Measurements from ENCODE around the gene PTRH1.

The PTRH1 gene

DNA sequence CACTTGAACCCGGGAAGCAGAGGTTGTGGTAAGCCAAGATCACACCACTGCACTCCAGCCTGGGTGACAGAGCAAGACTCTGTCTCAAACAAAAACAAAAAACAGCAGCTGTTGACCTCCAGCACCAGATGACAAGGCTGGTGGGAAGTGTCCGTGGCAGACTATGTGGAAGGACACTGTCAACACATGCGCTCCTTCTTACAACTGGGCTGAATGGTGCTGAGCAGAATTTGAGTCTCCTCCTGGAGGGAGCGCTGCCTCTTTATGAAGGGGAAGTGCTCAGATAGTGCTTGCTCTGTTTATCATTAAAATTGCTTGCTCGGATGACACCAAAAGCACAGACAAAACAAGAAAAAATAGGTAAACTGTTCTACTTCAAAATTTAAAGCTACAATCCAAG, 17.9 kb downstream of the PTRH1 start:
- DNase-seq (ENCODE audit: low read depth, low spot score), result no peak

DNA sequence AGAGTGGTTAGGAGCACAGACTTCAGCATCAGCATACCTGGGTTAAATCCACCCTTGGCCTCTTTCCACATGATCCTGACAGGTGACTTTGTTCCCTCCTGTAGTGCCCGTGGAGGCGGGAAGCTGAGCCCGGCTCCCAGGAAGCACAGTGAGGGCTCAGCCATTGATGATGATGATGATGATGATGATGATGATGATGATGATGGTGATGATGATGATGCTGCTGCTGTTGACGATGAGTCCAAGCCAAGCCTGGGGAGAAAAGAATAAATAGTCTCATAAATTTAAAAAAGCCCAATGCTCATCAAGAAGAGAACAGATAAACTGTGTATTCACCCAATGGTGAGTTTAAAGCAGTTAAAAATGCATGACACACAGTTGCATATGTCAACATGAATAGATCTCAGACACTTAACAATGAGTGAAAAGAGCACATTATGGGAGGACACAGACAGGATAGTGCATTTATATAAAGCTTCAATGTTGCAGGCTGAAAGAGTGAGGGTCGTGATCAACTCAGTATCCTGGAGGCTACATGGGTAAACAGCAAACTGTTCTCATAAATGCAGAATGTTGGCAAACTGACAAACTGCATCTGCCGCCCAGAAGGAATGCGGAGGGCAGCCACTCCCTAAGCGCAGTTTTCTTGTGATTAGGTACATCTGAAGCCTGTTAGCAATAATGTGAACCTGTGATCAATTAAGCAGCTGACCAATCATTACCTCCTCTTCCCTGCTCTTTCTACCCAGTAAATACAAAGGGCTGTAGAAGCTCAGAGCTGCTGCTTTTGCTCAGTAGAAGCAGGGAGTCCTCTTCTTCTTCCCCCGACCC, 20.4 kb downstream of the PTRH1 start:
- no peak for DNase-seq (ENCODE audit: low read depth, low spot score)

DNA sequence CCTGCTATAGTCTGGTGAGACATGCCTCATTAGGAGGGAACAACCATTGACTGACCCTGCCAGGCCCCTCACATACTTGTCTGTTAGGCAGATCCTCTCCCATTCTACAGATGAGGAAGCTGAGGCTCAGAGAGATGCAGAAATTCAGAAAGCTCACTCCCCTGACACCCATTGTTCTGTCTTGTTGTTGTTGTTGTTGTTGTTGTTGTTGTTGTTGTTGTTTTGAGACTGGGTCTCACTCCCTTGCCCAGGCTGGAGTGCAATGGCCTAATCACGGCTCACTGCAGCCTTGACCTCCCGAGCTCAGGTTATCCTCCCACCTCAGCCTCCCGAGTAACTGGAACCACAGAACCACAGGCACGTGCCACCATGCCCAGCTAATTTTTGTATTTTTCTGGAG, 21.8 kb downstream of the PTRH1 start:
- no peak for DNase-seq (ENCODE audit: low read depth, low spot score)

DNA sequence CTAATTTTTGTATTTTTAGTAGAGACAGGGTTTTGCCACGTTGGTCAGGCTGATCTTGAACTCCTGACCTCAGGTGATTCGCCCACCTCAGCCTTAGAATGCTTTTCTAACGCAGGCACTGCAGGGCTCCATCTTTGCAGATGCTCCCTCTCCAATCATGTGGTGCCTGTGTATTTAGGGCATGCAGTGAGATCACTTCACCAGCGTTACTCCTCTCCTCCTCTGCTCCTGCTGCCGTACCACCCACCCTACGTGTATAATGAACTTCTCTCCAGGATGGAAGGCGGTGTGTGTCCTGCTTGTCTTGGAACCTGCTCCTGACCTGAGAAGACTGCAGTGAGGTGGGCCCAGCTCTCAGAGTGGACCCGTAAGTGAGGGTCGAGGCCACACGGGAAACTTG, 22.3 kb downstream of the PTRH1 start:
- no peak for DNase-seq (ENCODE audit: low read depth, low spot score)

DNA sequence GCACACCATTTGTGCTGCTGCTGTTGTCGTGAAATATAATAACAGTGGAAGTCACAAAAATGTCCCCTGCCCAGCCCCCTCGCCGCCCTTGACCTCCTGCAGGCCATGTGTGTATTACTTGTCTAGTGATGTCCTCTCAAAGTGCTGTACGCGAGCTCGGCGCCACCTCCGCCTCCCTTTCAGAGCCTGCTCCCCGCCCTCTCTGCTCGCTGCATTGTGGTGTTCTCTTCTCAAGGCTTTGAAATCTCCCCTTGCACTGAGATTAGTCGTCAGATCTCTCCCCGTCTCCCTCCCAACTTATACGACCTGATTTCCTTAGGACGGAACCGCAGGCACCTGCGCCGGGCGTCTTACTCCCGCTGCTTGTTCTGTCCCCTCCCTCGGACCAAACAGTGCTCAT, 23.4 kb downstream of the PTRH1 start:
- no peak for DNase-seq (ENCODE audit: low read depth, low spot score)

DNA sequence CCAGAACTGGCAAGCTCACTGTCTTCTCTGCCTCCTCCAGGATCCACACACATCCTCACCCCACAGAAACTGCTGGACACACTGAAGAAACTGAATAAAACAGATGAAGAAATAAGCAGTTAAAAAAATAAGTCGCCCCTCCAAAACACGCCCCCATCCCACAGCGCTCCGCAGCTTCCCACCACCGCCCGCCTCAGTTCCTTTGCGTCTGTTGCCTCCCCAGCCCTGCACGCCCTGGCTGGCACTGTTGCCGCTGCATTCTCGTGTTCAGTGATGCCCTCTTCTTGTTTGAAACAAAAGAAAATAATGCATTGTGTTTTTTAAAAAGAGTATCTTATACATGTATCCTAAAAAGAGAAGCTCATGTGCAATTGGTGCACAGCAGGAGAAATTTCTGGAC, 24.7 kb downstream of the PTRH1 start:
- no peak for DNase-seq (ENCODE audit: low read depth, low spot score)

DNA sequence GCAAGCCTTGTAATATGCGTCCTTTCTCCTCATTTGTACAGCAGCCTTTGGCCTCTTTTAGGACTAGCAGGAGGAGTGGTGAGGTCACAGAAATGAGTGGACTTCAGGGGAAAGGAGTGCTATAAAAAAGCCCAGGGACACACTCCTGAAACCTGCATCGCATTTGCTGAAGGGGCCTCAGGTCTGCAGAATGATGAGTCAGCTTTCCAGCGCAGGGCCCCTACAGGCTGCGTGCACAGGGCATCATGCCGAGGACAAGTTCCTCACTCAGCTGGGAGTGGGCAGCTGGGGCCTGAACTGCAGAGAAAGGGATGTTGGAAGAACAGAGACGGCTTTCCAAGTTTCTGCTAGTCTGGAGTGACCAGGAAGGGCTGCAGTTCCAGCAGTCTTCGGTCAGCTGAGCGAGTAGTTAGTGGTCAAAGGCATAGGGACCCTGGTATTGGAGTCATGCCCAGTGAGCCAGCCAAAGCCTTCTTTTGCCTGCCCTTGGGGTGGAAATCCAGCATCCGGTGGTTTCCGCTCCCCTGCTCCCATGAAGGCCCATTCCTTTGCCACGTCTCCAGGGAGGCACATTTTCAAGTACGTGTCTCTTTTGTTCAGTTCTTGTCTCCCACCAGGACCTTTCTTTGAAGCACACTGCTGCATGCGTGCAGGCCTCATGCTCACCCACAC, 26.0 kb downstream of the PTRH1 start:
- no peak for DNase-seq (ENCODE audit: low read depth, low spot score)

DNA sequence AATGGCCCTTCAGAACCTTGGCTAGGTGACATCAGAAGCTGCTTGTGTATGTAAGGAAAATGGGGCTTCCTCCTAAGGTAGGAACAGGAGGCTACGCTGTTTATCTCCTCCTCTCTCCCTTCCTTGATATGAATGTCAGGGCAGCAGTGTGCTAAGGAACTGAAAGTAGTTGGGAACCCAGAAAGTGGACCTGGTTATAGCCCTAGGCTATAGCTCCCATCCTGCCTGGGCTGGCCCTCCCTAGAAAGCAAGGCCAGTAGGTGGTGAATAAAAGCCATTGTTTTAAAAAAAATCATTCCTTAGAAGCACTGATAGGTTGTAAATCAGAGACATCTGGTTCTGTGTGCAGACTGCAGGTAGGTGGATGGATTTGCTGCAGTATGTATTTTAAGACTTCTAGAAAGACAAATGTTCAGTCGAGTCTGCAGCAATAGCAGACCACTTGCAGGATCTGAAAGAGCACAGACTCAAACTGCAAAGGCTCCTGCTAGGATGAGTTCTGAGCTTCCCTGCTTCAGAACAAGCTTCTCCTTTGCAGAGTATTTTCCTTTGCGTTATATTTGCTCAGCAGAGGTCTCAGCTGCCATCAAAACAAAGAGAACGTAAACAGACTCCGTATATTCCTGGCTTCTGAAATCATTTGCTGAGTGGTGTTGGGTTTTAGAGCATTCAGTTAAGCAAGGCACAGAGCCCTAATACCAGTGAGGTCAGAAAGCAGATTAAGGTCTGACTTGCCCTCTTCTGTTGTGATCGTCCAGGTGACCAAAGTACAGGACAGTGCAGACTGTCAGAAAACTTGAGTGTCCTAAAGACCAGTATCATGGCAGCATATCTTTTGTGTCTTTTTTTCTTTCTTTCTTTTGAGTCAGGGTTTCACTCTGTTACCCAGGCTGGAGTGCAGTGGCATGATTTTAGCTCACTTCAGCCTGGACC, 28.7 kb downstream of the PTRH1 start:
- no peak for DNase-seq (ENCODE audit: low read depth, low spot score)

DNA sequence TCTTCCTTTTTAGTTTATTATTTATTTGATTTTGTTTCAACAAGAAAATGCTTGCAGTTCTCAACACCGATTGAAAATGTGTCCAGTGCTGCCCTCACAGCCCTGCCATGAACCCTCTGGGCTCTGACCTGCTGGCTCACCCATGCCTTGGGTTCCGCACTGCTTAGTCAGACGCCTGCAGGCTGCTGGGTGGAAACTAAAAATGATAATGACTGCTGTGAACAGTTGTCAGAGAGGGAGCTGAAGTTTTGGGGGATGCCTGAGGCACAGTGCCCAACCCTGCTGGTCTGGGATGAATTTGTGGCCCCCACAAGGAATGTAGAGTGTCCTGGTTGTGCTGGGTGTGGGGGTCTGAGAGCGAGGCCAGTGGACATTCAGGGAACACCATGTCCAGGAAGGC, 30.9 kb downstream of the PTRH1 start:
- DNase-seq (ENCODE audit: low read depth, low spot score), result peak; percentile 67

DNA sequence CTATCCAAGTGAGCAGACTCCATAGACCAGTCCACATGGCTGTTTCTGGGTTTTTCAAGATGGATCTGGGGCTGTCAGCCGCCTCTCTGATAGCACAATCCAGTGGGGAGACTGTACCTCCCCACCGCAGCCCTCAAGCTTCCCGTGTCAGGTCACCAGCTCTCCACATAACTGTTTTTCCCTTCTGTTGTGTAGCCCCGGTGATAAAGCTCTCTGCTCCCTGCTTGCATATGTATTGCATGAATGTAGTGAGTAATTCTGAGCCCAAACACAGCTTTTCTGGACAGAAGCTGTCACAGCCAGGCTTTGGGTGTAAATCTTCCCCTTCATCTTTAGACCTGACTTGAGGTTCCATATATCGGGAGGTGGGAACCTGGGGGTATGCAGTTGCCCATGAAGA, 31.7 kb downstream of the PTRH1 start:
- DNase-seq (ENCODE audit: low read depth, low spot score), result peak; percentile 45

DNA sequence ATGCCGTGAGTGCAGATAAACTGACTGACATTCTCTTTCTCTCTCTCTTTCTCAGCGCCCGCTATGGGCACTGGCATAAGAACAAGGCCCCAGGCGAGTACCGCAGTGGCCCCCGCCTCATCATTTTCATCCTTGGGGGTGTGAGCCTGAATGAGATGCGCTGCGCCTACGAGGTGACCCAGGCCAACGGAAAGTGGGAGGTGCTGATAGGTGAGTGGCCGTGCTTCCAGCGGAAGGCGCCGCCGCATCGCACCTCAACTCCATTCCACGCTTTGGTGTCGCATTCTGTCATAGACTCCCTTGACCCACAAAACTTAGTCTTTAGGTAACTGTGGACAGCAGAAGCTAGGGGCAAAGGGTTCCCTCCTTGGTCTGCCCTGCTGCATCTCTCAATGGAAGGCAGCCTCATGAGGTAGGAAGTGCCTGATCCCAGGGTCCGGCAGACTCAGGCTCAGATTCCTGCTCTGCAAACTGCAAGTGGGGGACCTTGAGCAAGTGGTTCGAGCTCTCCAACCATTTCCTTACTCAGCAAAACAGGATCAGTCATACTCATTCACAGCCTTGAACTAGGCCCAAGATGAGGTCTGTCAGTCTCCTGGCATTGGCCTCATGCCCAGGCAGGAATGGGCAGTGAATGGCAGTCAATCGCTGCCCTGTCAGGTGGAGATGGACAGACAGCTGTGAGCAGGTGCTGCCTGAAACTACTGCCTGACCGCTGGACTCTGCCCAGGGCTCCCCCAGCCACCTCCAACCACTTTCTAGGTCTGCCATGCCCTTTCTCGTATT, 32.9 kb downstream of the PTRH1 start:
- no peak for DNase-seq (ENCODE audit: low read depth, low spot score)

DNA sequence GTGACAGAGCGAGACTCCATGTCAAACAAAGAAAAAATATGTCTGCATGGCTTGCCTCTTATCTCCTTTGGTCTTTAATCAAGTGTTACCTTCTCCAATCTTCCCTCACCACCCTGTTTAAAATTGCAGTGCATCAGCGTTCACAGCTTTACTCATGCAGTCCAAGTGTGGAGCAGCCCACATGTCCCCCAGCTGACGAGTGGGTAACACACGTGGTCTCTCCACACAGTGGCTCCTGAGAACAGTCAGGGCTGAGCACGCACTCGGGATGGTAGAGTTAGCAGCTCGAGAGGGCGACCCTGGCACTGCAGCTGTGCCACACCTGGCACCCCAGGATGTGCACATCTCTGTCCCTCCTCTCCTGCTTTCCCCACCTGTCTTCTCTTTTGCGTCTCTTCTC, 34.6 kb downstream of the PTRH1 start:
- no peak for DNase-seq (ENCODE audit: low read depth, low spot score)

DNA sequence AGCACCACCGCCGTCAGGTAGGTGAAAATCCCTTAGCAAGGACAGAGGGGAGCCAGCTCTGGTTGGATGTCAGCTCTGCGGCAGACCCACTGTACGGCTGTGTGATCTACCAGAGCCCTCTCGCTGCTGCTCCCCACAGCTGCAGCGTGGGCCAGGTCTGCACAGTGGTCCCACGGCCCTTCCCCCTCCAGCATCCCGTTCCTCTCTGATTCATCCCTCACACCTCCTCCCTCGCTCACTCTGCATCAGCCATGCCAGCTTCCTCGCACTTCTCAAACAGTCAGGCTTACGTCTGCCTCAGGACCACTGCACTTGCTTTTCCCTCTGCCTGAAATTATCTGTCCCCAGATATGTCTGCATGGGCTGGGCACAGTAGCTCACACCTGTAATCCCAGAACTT, 35.2 kb downstream of the PTRH1 start:
- DNase-seq (ENCODE audit: low read depth, low spot score), result no peak

DNA sequence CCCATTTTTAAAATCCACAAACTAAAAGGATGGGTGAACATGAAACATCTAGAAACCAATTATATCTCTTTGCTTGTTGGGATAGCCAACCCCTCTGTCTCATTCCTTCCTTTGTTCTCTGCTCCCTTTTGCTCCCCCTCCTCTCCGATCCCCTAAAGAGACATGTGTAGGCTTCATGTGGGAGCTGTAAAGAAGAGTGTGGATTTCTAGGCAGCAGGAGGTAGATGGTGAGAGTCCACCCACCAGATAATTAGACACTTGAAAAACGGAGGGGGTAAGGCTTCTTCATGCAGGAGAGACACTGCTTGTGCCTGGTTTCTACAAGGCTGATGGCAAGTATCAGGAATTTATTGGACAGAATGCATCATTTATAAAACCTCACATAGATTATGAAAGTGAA, 36.0 kb downstream of the PTRH1 start:
- no peak for DNase-seq (ENCODE audit: low read depth, low spot score)

DNA sequence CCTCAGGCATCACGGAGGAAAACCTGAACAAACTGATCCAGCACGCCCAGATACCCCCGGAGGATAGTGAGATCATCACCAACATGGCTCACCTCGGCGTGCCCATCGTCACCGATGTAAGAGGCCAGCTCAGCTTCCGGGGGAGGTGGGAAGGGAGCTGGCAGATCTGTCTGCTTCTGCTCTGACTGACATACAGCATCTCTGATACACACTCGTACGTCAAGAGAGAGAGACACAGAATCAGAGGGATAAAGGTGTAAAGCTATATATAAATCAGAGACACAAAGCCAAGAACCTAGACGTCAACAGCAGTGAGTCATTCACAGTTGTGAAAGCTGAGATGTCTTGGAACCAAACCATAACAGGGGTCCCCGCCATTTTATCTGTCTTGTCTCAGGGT, 38.8 kb downstream of the PTRH1 start:
- DNase-seq (ENCODE audit: low read depth, low spot score), result no peak

DNA sequence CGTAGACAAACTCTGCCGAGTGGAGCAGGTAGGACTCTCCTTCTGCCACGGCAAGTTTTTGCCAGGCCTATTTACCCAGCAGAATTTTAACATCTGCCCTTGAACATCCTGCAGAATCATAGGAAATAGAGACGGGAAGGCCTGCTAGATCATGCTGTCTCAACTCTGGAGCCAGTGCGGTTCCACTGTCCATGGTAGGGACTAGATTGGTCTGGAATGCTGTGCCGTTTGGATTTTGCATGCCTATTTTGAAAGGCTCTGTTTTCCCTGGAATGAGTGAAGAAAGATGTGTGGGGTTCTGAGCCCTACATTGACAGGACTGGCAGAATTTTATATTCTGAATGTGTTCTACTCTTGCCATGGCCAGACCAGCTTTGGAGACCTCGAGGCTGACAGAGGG, 42.2 kb downstream of the PTRH1 start:
- no peak for DNase-seq (ENCODE audit: low read depth, low spot score)

DNA sequence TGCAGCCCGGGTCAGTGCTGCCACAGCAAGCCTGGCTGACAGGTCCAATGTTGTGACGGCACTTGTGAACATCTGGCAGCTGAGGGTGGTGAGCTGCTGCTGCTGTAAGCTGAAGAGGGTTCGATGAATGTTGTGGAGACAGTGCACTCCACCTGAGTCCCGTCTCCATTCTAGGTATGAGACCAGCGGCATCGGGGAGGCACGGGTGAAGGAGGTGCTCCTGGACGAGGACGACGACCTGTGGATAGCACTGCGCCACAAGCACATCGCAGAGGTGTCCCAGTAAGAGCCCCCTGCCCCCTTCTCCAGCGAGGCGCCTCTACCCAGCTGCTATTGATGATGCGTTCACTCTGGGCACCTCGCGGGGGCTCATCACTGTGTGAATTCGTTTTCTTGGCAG, 47.6 kb downstream of the PTRH1 start:
- no peak for DNase-seq (ENCODE audit: low read depth, low spot score)

DNA sequence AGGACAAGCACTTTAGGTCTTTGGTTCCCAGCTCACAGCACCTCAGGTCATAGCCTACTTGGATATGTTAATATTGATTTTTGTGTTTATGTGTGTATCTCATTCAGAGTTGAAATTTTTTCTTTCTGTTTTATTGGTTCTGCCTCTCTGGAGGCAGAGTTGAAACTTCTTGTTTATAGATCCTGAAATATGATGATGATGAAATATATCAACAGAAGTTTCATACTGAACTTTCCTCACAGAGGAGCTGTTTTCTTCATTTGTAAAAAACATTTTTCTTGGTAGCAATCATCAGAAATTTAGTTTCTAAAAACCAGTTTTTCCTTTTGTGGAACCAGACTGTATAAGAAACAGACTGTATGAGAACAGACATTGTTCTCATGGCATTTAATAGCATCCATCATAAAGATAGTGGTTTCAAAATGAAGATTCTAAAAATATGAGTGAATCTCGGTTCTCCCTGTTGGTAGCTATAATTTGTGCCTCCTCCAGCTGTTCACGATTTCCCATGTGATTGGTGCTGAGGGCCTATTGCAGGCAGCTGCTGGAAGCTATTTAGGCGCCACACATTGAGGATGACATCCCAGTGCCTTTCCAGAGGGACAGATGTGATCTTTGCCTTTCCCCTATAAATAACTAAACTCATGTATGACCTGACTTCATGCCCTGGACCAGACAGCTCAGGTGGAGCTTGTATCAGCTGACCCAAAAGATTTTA, 48.2 kb downstream of the PTRH1 start:
- DNase-seq (ENCODE audit: low read depth, low spot score), result no peak

DNA sequence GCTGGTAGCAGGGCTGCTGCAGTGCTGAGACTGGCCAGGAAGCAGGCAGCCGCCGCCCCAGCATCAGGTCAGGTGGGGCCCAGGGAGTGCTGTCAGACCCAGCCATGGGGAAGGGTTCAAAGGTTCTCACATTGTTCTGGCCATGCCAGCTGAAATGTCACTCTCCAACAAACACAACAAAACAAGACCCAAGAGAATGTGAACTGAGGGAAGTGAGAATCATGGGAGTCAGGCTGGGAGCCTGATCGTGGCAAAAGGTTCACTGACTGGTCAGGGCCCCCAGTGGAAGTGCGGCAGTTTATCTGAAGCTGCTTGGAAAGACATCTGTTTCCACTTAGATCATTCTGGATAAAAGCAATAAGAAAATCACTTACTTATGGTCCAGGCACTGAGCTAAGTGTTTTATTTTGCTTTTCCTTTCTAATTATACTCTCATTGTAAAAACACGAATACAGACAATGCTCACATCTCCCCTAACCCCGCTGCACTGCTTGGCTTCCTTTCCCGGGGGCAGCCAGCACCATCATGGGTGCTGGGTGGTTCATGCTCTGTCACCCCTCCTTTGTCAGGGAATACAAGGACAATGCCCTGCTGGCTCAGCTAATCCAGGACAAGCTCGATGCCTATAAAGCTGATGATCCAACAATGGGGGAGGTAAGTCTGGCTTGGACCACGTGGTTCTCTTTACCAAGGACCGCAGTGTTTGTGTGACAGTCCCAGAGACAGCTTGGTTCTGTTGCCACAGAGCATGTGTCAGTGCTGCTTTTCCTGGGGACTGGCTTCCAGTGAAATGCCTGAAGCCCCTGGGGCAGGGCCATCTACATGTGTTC, 50.6 kb downstream of the PTRH1 start:
- no peak for DNase-seq (ENCODE audit: low read depth, low spot score)

DNA sequence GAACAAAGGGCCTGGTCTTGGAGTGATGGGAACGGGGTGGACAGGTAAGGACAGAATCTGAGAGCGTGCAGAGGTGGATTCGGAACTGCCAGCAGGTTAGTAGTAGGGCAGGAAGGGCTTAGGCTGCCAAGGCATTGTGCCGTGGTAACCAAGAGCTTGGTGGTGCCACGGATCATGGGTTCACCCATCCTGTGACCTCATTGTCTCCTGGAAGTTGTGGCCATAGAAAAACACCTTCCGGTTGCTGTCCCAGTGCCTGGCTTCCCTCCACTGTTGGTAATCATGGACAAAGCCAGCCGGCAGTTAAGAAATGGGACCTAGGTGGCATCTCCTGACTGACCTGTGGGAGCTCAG, 51.2 kb downstream of the PTRH1 start:
- DNase-seq (ENCODE audit: low read depth, low spot score), result no peak
